ENCODE data around the gene DLL1. TPM values are rescaled to one million over a fixed set of nuclear protein-coding genes. Genes with fewer than 3 reads are reported as not detected.

Gene DLL1
- total RNA-seq, 4 donors from 2014 or later: 16.3 to 89.1 (median 32.3) TPM

DNA sequence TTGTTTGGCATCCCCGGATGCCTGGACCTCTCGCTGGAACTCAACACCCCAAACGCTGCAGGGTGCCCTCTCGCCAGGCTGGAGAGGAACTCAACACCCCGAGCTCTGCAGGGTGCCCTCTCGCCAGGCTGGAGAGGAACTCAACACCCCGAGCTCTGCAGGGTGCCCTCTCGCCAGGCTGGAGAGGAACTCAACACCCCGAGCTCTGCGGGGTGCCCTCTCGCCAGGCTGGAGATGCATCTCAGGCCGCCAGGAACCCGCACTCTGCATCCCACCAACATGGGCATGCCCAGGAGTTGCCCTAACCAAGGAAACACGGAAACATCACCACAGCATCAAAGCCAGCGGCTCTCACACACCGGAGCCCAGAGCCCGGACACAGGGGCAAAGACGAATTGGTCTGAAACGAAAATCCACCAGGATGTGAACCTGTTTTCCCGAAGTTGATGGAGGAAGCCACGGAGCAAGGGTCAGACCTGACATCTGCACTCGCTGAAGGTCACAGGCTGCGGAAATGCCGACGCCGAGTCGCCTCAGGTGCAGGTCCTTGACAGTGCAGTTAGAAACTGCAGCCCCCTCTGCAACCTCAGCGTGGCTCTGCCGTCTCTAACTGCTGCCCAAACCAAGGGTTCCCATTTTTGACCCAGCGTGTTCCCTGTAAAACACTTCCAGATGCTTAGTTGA lies 37.5 kb downstream of the DLL1 start:
- TF ChIP-seq, protein P1, sequence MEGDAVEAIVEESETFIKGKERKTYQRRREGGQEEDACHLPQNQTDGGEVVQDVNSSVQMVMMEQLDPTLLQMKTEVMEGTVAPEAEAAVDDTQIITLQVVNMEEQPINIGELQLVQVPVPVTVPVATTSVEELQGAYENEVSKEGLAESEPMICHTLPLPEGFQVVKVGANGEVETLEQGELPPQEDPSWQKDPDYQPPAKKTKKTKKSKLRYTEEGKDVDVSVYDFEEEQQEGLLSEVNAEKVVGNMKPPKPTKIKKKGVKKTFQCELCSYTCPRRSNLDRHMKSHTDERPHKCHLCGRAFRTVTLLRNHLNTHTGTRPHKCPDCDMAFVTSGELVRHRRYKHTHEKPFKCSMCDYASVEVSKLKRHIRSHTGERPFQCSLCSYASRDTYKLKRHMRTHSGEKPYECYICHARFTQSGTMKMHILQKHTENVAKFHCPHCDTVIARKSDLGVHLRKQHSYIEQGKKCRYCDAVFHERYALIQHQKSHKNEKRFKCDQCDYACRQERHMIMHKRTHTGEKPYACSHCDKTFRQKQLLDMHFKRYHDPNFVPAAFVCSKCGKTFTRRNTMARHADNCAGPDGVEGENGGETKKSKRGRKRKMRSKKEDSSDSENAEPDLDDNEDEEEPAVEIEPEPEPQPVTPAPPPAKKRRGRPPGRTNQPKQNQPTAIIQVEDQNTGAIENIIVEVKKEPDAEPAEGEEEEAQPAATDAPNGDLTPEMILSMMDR (IDR thresholded peaks at IDR 0.05): no peak

GRCh38 chr6:170251776-170252571 lies 38.9 kb downstream of the DLL1 start:
- H3K9me3 ChIP-seq: no peaks in the 10 kb centered on the region
- H3K27ac ChIP-seq: no peak overlapping the region
- TF ChIP-seq, protein P1 (IDR thresholded peaks at IDR 0.05): no peak
- no peak for TF ChIP-seq POLR2A (IDR thresholded peaks at IDR 0.05)
- H3K4me3 ChIP-seq: no peak overlapping the region
- no peaks in the 10 kb centered on the region for H3K36me3 ChIP-seq
- no peaks in the 10 kb centered on the region for H3K27me3 ChIP-seq
- DNase-seq: no peak
- H3K4me1 ChIP-seq: no peaks in the 10 kb centered on the region

More for the DNA sequence above, 37.5 kb downstream of the DLL1 start:
- no peaks in the 10 kb centered on the region for H3K9me3 ChIP-seq
- no peak overlapping the region for H3K4me3 ChIP-seq
- H3K36me3 ChIP-seq: no peaks in the 10 kb centered on the region
- H3K4me1 ChIP-seq: no peaks in the 10 kb centered on the region
- DNase-seq: no peak
- H3K27ac ChIP-seq: no peak overlapping the region
- H3K27me3 ChIP-seq: no peaks in the 10 kb centered on the region

GRCh38 chr6:170250981-170251775 lies 39.7 kb downstream of the DLL1 start:
- no peak overlapping the region for H3K4me3 ChIP-seq
- no peak overlapping the region for H3K27ac ChIP-seq
- DNase-seq: no peak
- no peak for TF ChIP-seq POLR2A (IDR thresholded peaks at IDR 0.05)
- TF ChIP-seq, protein P1 (IDR thresholded peaks at IDR 0.05): no peak
- H3K36me3 ChIP-seq: no peaks in the 10 kb centered on the region
- no peaks in the 10 kb centered on the region for H3K4me1 ChIP-seq
- no peaks in the 10 kb centered on the region for H3K27me3 ChIP-seq
- no peaks in the 10 kb centered on the region for H3K9me3 ChIP-seq

GRCh38 chr6:170250455-170250854 lies 40.4 kb downstream of the DLL1 start:
- no peaks in the 10 kb centered on the region for H3K27me3 ChIP-seq
- no peak overlapping the region for H3K4me3 ChIP-seq

DNA sequence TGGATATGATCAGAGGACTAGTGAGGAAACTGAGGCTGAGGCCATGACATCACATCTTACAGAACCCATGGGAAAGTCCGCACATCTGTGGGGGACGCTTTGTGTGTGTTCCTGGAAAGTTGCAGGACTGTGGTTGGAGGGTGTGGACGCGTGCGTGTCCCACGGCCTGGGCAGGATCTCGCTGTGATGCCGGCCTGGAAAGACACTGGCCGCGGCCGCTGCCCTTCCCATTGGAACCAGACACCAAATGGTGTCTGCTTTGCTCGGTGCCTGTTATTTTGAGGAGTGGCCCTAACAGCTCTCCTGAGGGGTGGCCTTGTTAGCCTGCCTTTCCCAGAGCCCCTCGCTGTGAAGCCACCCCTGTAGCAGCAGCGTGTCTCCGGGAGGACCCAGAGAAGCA lies 41.1 kb downstream of the DLL1 start:
- no peaks in the 10 kb centered on the region for H3K9me3 ChIP-seq
- no peak overlapping the region for H3K27ac ChIP-seq
- TF ChIP-seq, protein P1 (IDR thresholded peaks at IDR 0.05): no peak
- TF ChIP-seq POLR2A (IDR thresholded peaks at IDR 0.05): no peak
- no peak for DNase-seq
- H3K4me3 ChIP-seq: no peak overlapping the region
- H3K36me3 ChIP-seq: no peaks in the 10 kb centered on the region
- no peaks in the 10 kb centered on the region for H3K27me3 ChIP-seq
- H3K4me1 ChIP-seq: no peaks in the 10 kb centered on the region

More at GRCh38 chr6:170250455-170250854, 40.4 kb downstream of the DLL1 start:
- H3K27ac ChIP-seq: no peak overlapping the region
- no peaks in the 10 kb centered on the region for H3K9me3 ChIP-seq
- TF ChIP-seq, protein P1 (IDR thresholded peaks at IDR 0.05): no peak
- no peak for TF ChIP-seq POLR2A (IDR thresholded peaks at IDR 0.05)
- no peak for DNase-seq
- no peaks in the 10 kb centered on the region for H3K36me3 ChIP-seq
- H3K4me1 ChIP-seq: no peaks in the 10 kb centered on the region
